GM18867 (cell line): ENCODE results near the gene CCDC73.
"Not testable (repeated sequence)": the region's sequence is repeated elsewhere in the genome, so short reads cannot be mapped to it uniquely, and the experiment has no call there.

ENCODE experiments used
- ATAC-seq: cut with Tn5 transposase; IDR thresholded peaks from one replicate; pipeline ENCODE4 v1.9.1; 2021; ENCODE audit warnings: mild to moderate bottlenecking, moderate library complexity; ENCODE audit not compliant: unreplicated experiment

Gene CCDC73

DNA sequence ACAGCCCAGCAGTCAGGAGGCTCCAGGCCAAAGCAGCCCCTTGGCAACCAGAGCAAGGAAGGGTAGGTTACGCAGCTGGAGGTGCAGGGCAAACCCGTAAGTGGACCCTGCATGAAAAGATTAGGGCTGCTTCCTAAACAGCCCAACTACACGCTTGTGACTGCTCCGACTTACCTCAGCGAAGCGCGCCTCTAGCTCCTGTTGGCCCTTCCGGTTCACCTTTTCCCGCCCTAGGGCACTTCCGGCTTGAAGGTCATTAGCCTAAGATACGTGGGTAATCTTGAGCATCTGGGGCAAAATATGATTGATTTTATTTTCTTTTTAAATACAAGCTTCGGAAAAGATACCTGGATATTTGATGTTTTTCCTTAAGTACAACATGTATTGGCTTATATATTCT is at the start of gene CCDC73:
TSS of gene CCDC73 (minus strand) at position 224 of the 400 bp plus-strand sequence. CDS start 34,419 bp downstream, outside the sequence.
- no peak for ATAC-seq

GRCh38 chr11:32843544-32843943 is 49.1 kb upstream of the CCDC73 start:
- no peak for ATAC-seq

GRCh38 chr11:32840587-32840986 is 46.1 kb upstream of the CCDC73 start:
- no peak for ATAC-seq

DNA sequence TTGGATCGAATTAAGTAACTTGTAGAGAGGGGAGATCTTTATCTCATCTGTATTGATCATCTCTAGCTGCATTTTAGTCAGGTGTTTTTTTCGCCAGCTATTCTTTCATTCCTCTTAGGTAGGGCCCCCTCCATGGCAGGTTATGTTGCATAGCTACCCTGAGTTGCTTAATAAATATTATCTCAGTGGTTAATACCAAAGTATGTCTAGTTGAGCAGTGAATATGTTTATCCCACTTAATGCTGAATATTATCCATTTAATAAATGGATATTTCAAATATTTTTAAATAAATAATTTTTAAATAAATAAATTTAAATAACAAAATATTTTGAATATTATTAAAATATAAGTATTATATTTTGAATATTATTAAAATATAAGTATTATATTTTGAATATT is 44.8 kb upstream of the CCDC73 start:
- ATAC-seq: no peak

DNA sequence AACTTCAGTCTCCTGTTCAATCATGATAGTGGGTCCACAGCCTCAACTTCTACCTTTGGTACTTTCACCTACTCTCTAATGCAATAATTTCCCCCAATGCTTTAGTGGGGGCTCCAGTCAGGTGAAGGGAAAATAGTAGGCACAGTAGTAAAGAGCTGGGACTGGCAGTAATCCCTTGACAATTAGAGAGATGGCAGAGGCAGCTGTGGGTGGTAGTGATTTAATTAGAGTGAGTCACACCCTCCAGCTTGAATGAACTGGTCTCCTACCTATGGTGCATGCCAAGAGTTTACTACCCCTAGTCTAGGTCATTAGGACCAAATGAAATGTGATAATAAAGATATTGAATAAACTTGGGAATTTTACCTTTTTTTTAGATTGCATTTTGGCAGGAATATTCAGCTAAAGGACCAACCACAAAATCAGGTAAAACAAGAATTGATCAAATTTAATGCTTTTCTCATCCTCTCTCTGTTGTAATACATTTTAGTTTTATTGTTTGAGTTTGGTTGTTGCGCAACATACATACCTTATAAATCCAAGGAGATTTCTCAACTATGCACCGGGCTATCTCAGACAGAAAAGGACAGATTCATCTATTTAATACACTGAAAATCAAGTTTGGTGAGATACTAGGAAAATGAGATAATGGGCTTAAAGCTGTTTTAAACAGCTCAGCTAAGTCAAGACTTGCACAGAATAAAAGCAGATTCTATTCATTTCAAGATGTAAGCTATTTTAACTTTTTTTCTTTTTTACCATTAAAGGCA is 44.2 kb upstream of the CCDC73 start:
- ATAC-seq: no peak

GRCh38 chr11:32836946-32837345 is 42.5 kb upstream of the CCDC73 start:
- ATAC-seq: no peak

GRCh38 chr11:32833921-32834320 is 39.5 kb upstream of the CCDC73 start:
- ATAC-seq: no peak

DNA sequence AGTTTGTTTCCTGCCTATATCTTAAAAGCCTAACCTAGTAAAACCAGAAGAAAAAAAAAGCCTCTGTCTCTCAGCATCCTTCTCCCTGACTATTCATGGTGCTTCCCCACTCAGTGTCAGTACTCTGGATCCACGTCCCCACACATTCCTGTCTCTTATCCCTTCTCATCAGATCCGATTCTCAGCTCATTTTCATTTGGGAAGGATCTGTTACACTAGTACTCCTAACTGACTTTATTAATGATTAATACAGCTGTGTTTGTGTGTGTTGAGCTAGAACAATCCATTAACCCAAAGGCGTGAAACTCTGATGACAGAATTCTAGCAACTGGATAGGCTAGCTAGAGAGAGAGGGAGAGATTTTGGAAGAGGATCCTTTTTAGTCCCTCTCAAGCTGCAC is 36.8 kb upstream of the CCDC73 start:
- ATAC-seq: no peak

GRCh38 chr11:32830796-32831195 is 36.3 kb upstream of the CCDC73 start:
- no peak for ATAC-seq

DNA sequence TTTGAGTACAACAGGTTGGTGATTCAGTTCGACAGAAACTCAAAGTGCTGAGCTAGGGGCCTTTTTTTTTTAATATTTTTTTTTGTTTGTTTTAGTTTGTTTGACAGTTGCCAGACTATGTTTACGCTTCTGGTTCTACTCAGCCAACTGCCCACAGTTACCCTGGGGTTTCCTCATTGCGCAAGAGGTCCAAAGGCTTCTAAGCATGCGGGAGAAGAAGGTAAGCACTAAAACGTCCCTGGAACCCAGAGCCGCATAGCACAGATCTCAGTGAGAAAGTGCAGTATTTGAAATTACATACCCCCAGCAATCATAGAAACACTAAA is 35.9 kb upstream of the CCDC73 start:
- no peak for ATAC-seq

- ATAC-seq: peak; percentile 91
These were observed 35.4 kb upstream of the CCDC73 start, which contains the start of gene PRRG4 for GRCh38 chr11:32829680-32830412. Gene PRRG4 (plus strand): TSS chr11:32829927. CDS start chr11:32830530, 603 bp downstream.

DNA sequence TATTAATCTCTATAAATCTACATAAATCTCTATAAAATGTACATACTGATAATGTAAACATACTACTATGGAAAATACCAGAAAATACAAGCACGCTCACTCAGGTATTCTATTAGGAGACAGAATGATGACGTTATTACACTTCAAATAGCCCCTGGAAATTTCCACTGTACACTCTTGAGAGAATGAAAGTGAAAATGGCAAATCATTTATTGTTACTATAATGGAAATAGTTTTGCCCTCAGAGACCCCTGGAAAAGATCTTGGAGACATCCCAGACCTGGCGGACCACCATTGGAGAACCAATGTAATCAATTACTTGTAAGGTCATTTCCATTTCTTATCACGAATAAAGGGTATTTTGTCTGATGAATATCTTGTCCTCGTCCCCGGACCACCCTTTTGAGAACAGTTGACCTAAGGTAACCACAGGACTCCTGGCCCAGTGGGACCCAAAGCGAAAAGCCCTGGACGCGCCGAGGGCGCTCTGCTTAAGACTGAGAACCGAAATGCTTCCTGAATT is 34.8 kb upstream of the CCDC73 start:
- peak; percentile 46 for ATAC-seq

DNA sequence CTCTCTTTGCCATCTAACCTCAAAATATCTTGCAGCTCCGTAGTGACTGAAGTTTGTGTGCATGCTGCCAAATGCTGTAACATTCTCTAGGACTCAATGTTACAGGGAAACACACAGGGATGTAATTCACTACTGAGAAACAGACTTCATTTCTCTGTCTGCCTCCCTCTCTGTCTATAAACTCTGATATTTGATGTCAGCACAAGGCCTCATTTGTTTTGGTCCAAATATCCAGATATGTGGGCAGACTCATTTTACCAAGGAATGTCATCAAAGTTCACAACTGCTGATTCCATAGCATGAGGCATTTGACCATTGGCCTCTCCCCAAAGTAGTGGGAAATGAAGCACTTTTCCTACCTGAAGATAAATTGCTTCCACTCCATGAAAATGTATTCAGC is 32.8 kb upstream of the CCDC73 start:
- ATAC-seq: no peak

- no peak for ATAC-seq
These were observed 31.7 kb upstream of the CCDC73 start for GRCh38 chr11:32826113-32826512.

- ATAC-seq: not testable (repeated sequence)
These were observed 29.2 kb upstream of the CCDC73 start for GRCh38 chr11:32823617-32824016.

- ATAC-seq: peak; percentile 58
These were observed 27.6 kb upstream of the CCDC73 start for GRCh38 chr11:32821917-32822560.

- ATAC-seq: peak; percentile 20
These were observed 27.1 kb upstream of the CCDC73 start for GRCh38 chr11:32821517-32821916.

GRCh38 chr11:32820497-32820896 is 26.0 kb upstream of the CCDC73 start:
- ATAC-seq: no peak

- ATAC-seq: no peak
These were observed 24.7 kb upstream of the CCDC73 start for GRCh38 chr11:32819187-32819586.

DNA sequence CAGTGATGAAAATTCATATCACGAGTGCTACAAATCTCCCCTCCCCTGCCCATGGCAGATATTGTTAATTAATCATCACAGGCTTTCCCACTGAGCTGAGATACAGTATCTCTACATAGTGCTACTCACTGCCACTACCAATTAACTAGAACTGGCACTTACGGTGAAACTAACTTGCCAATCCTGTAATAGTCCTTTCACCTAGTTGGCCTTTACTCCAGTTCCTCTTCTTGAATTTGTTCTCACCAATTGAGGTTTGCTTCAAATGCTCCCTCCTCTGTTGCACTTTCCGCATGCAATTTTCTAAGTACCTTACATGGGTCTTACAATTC is 23.4 kb upstream of the CCDC73 start:
- no peak for ATAC-seq

GRCh38 chr11:32817181-32817851 is 22.9 kb upstream of the CCDC73 start:
- no peak for ATAC-seq
